H1 (cell line): Measurements from ENCODE around the gene RELT.

ENCODE experiments used
- CBX5 ChIP-seq: fragments of 300-800, 300-1000 bp; sonication (generic); IDR thresholded peaks from 2 replicates; pipeline ENCODE4 v1.7.1; 2016; ENCODE audit warnings: antibody characterized with exemption, low read length, low read depth
- CTCF ChIP-seq, 3 experiments: IDR thresholded peaks; 1 replicate in 2 of 3; 2 replicates in 1 of 3; pipeline versions ENCODE4 v1.5.1 to v1.6.1; 2011; ENCODE audit warnings: low read length in 3 of 3, mild to moderate bottlenecking in 3 of 3, inconsistent platforms in 2 of 3, low read depth in 1 of 3, moderate library complexity in 1 of 3; ENCODE audit not compliant: insufficient read depth in 1 of 3; ENCODE audit errors: control extremely low read depth in 1 of 3
- EZH2 ChIP-seq: fragments of 200-600 bp; sonication (generic); IDR thresholded peaks from 2 replicates; pipeline ENCODE4 v1.7.1; 2012; ENCODE audit warnings: low read depth, mild to moderate bottlenecking, moderate library complexity, low read length, inconsistent platforms; ENCODE audit not compliant: severe bottlenecking
- GABPA ChIP-seq: IDR thresholded peaks from 2 replicates; pipeline ENCODE4 v1.6.1; 2011; ENCODE audit warnings: mild to moderate bottlenecking, low read length, moderate library complexity, borderline replicate concordance; ENCODE audit not compliant: insufficient read depth
- JUND ChIP-seq: IDR thresholded peaks from 2 replicates; pipeline ENCODE4 v1.6.1; 2011; ENCODE audit warnings: mild to moderate bottlenecking, improper control_type of control experiment, low read length
- POLR2AphosphoS5 ChIP-seq: IDR thresholded peaks from 2 replicates; pipeline ENCODE4 v1.6.1; 2011; ENCODE audit warnings: low read depth, low read length
- RNF2 ChIP-seq: fragments of 200-900, 300-1000 bp; sonication (generic); IDR thresholded peaks from 2 replicates; pipeline ENCODE4 v1.7.1; 2016; ENCODE audit warnings: borderline replicate concordance, low read depth, mild to moderate bottlenecking, antibody characterized with exemption, low read length; ENCODE audit not compliant: poor library complexity, severe bottlenecking; ENCODE audit errors: missing control alignments
- SIN3A ChIP-seq, 2 experiments: IDR thresholded peaks in 1 of 2; conservative IDR thresholded peaks in 1 of 2; 2 replicates each; pipeline ENCODE4 v1.6.1; 2011 to 2012; ENCODE audit warnings: low read length in 2 of 2, improper control_type of control experiment in 1 of 2, low read depth in 1 of 2, mild to moderate bottlenecking in 1 of 2
- SIX5 ChIP-seq: IDR thresholded peaks from 2 replicates; pipeline ENCODE4 v1.6.1; 2011; ENCODE audit warnings: mild to moderate bottlenecking, low read depth, low read length
- TCF12 ChIP-seq: IDR thresholded peaks from 2 replicates; pipeline ENCODE4 v1.6.1; 2011; ENCODE audit warnings: low read depth, mild to moderate bottlenecking, low read length

- no peak for TF ChIP-seq CBX5
- TF ChIP-seq RNF2: no peak
- no peak for TF ChIP-seq CTCF (IDR thresholded peaks at IDR 0.05; ENCODE audit: control extremely low read depth in 1 of 3, insufficient read depth in 1 of 3, low read depth in 1 of 3, low read length in 3 of 3)
- no peak for TF ChIP-seq POLR2AphosphoS5
- no peak for TF ChIP-seq EZH2
- TF ChIP-seq GABPA: no peak
- no peak for TF ChIP-seq SIN3A (conservative IDR thresholded peaks at IDR 0.05 in 1 of 2, IDR thresholded peaks at IDR 0.05 in 1 of 2; ENCODE audit: low read depth in 1 of 2, low read length in 2 of 2)
- no peak for TF ChIP-seq JUND
- TF ChIP-seq SIX5: no peak
- TF ChIP-seq TCF12: no peak
Measured at GRCh38 chr11:73393011-73393380, 16.8 kb downstream of the RELT start.
